Activated CD4-positive, alpha-beta T cell treated with anti-CD3 and anti-CD28 coated beads for 1 hour (primary cell): ENCODE data around the gene BICDL2.

ENCODE experiments used
- DNase-seq: peaks from one replicate; pipeline ENCODE4 v3.0.0-alpha.2; 2020

BICDL2 gene

DNA sequence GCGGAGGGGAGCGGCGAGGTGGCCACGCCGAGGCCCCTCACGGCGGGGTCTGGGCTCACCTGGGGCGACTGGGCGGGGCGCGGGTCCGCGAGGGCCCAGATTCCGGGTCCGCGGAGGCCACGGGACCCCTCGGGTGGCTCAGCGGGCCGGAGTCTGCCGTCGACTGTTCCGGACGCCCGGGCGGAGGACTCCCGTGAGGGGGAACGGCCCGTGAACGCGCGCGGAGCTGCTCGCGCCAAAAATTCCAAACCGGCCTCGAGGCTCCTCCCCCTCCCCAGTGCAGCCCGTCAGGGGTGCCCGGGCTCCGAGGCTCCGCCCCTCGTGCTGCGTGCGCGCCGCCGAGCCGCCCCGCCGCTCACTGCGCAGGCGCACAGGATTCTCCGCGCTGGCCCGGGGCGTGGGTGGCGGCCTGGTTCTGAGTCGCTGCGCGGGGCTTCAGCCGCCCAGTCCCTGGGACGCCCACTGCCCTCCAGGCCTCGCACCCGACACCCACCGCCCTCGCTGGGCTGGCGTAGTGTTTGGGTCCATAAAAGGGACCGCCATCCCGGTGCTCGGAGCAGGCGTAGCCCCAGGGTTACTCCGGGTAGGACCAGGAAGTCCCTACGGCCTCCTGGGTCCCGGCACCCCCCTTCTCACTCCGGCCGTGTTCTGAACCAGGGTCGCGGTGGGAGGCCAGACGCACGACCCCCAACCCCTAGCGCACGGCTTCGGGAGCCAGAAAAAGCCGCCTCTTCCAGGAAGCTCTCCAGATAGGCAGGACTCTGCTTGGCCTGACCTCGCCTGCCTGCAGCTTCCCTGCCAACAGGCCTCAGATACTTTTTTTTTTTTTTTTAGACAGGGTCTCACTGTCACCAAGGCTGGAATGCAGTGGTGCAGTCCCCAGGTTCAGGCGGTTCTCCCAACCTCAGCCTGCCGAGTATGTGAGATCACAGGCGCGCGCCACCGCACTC, 56.2 kb downstream of the BICDL2 start, which contains the start of gene PKMYT1:
Gene PKMYT1, minus strand, starts transcription at position 220 of the 950 bp plus-strand sequence. CDS start 789 bp downstream, outside the sequence.
- DNase-seq = peak; percentile 92

DNA sequence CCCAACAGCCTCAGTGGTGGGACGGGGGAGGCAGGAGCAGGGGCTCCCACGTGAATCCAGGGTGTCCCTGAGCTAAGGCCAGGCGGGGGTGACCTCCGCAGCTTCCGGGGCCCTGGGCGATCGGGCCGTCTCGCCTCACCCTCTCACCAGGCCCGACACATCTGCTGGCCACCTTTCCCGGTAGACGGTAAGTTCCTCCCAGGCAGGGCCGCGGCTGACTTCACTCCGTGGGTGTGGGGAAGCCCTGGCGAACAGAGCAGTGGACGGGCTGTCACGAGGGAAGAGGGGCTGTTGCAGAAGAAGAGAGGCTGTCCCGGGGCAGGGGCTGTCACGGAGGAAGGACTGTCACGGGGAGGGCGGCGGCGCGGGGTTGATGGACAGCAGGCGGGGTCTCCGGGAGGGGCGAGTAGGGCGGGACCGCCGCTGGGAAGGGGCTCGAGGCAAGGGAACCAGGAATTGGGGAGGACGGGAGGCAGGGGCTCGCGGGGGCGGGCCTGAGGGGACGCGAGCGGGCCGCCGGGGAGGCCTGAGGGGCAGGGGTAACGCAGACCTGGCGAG, 57.0 kb downstream of the BICDL2 start:
- no peak for DNase-seq
